Thyroid gland (tissue), 4 donors: ENCODE measurements around the gene NUDT5. TPM values are rescaled to one million over a fixed set of nuclear protein-coding genes. Genes with fewer than 3 reads are reported as not detected.

Experiments used
- DNase-seq, 2 donors: peaks; one replicate each; pipeline ENCODE4 v3.0.0-alpha.2; 2019
- H3K27ac ChIP-seq, 3 donors: fragments of 200-600 bp; sonication (generic); 1 replicate in 2 of 3; 2 replicates in 1 of 3; pipeline ENCODE4 v1.5.1; 2016 to 2019; ENCODE audit warnings: mild to moderate bottlenecking in 1 of 3, moderate library complexity in 1 of 3
- H3K27me3 ChIP-seq: fragments of 200-600 bp; sonication (generic); one replicate; pipeline ENCODE4 v1.5.1; 2019
- H3K36me3 ChIP-seq, 2 donors: fragments of 200-600 bp; sonication (generic); one replicate each; pipeline ENCODE4 v1.5.1; 2016 to 2019
- H3K4me1 ChIP-seq, 2 donors: fragments of 200-600 bp; sonication (generic); one replicate each; pipeline ENCODE4 v1.5.1; 2017 to 2019
- H3K4me3 ChIP-seq, 3 donors: fragments of 200-600 bp; sonication (generic); replicated peaks in 1 of 3; 1 replicate in 2 of 3; 2 replicates in 1 of 3; pipeline ENCODE4 v1.5.1; 2016; ENCODE audit warnings: mild to moderate bottlenecking in 1 of 3
- H3K9me3 ChIP-seq: fragments of 200-600 bp; sonication (generic); one replicate; pipeline ENCODE4 v1.5.1; 2017
- POLR2A ChIP-seq, 2 donors: fragments of 450-650 bp; IDR thresholded peaks; one replicate each; pipeline ENCODE4 v1.6.1; 2017; ENCODE audit warnings: antibody characterized with exemption in 2 of 2, mild to moderate bottlenecking in 2 of 2, moderate library complexity in 1 of 2
- WGBS, 2 donors: methylation state at CpG; one replicate each; pipeline ENCODE4 v1.1.5; 2017; 5-methylcytosine and 5-hydroxymethylcytosine counted together
- intact Hi-C: fragments of 100-400 bp; cut with DNase I; formaldehyde crosslinking; loops from one replicate; pipeline ENCODE4 v1.15.1; 2023
- total RNA-seq, 4 donors: library from RNA; depleted of rRNA; stranded (reverse); fragments of >200 nt; gene quantifications; one replicate each; pipeline ENCODE4 v1.2.3, GENCODE V29; 2016
- TF ChIP-seq, protein P1 (sequence below), 6 experiments: fragments of 200-600 bp in 3 of 6; fragments of 450-650 bp in 3 of 6; sonication (generic) in 3 of 6; IDR thresholded peaks; one replicate each; pipeline ENCODE4 v1.5.1; 2016 to 2019; ENCODE audit warnings: antibody characterized with exemption in 6 of 6, mild to moderate bottlenecking in 2 of 6, inconsistent platforms in 1 of 6, moderate library complexity in 1 of 6

The NUDT5 gene
- total RNA-seq, 4 donors from 2014 or later, result 44.9 to 57.9 (median 51.8) TPM

DNA sequence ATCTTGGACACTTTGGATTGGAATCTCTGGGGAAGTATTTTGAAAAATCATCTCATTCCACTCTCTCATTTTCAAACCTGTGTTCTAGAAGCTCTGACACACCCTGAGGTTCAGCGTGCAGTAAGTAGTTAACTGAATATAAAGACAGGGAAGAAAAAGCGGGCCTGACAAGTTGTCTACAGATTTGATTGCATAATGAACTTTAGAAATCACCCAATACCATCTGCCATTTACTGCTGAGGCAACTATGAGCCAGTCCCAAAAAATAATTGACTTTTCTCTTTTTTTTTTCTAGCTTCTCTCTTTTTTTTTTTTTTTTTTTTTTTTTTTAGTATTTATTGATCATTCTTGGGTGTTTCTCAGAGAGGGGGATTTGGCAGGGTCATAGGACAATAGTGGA is 29.8 kb upstream of the NUDT5 start:
- no peaks in the 10 kb centered on the region for H3K9me3 ChIP-seq
- intact Hi-C loops, result no loop called here
- no peak for DNase-seq
- H3K4me3 ChIP-seq, result no peak overlapping the region
- H3K4me1 ChIP-seq, result peaks cover 0 to 8% of the 10 kb centered on the region in 2 donors
- no peaks in the 10 kb centered on the region for H3K36me3 ChIP-seq
- H3K27ac ChIP-seq, result no peak overlapping the region
- no peaks in the 10 kb centered on the region for H3K27me3 ChIP-seq
- TF ChIP-seq, protein P1, sequence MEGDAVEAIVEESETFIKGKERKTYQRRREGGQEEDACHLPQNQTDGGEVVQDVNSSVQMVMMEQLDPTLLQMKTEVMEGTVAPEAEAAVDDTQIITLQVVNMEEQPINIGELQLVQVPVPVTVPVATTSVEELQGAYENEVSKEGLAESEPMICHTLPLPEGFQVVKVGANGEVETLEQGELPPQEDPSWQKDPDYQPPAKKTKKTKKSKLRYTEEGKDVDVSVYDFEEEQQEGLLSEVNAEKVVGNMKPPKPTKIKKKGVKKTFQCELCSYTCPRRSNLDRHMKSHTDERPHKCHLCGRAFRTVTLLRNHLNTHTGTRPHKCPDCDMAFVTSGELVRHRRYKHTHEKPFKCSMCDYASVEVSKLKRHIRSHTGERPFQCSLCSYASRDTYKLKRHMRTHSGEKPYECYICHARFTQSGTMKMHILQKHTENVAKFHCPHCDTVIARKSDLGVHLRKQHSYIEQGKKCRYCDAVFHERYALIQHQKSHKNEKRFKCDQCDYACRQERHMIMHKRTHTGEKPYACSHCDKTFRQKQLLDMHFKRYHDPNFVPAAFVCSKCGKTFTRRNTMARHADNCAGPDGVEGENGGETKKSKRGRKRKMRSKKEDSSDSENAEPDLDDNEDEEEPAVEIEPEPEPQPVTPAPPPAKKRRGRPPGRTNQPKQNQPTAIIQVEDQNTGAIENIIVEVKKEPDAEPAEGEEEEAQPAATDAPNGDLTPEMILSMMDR (IDR thresholded peaks at IDR 0.05), result no peak
- TF ChIP-seq POLR2A (IDR thresholded peaks at IDR 0.05), result no peak
- WGBS, 2 donors, result 88 to 90% methylated on average over 2 of the region's 2 CpGs

DNA sequence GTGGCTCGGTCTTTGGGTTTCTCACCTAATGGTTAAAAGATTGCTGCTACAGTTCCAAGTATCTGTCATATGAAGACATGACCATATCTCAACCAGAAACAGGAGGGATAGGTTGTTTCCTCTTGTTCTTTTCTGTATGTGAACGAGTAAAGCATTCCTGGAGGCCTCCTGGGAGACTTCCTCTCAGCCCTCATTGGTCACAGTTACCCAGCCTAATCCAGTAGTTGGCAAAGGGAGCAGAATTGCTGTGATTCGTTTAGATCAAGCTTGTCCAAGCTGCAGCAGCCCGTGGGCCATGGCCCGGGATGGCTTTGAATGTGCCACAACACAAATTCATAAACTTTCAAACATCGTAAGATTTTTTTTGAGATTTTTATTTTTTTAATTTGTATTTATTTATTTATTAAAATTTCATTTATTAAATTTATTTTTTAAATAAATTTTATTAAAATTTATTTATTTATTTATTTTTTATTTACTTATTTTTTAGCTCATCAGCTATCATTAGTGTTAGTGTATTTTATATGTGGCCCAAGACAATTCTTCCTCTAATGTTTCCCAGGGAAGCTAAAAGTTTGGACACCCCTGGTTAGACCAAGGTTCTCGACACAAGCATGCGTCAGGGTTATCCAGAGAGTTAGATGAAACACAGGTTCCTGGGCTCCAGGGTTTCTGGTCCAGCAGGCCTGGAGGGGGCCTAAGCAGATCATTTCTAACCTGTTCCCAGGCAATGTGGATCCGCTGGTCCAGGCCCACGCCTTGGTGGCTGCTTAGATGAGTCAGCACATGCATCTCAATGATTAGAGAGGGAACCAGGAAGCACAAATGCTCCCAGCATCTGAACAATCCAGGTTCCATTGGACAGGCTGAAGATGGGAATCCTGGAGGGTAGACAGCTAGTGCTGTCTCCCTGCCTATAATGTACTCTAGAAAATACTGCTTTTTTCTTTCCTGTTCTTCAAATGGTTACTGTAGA is 25.9 kb upstream of the NUDT5 start:
- intact Hi-C loops, result no loop called here
- TF ChIP-seq, protein P1 (IDR thresholded peaks at IDR 0.05), result no peak
- TF ChIP-seq POLR2A (IDR thresholded peaks at IDR 0.05), result no peak
- Histone ChIP-seq H3K4me1 (peaks cover 0 to 8% of the 10 kb centered on the region in 2 donors), H3K36me3 (peaks cover 0 to 9% of the 10 kb centered on the region in 2 donors), H3K27ac (no peak overlapping the region), H3K9me3 (no peaks in the 10 kb centered on the region), H3K4me3 (no peak overlapping the region), H3K27me3 (no peaks in the 10 kb centered on the region)
- no peak for DNase-seq
- WGBS, 2 donors, result 89 to 95% methylated on average over 10 of the region's 10 CpGs

DNA sequence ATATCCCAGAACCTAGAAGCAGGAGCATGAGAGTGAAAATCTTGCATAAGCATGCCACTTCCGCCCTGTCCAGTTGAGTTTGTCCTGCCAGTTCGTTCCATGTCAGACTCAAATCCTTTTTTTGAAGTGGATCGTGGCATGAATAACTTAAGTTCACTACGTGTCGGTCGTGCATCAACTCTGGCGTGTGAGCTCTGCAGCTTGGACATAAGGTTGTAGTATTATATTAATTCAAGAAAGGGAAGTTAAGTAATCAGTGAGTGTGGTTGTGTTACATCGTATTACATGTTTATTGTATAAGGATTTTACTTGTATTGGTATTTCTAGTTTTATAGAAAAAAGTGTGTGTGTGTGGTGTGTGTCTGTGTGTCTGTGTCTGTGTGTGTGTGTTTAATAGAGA is 23.3 kb upstream of the NUDT5 start:
- H3K4me3 ChIP-seq, result no peak overlapping the region
- no peak overlapping the region for H3K27ac ChIP-seq
- TF ChIP-seq POLR2A (IDR thresholded peaks at IDR 0.05), result no peak
- TF ChIP-seq, protein P1 (IDR thresholded peaks at IDR 0.05), result no peak
- no peak for DNase-seq
- 94 to 96% methylated on average over 8 of the region's 8 CpGs for WGBS, 2 donors
- peaks cover 4 to 6% of the 10 kb centered on the region in 2 donors for H3K4me1 ChIP-seq
- peaks cover 0 to 9% of the 10 kb centered on the region in 2 donors for H3K36me3 ChIP-seq
- H3K9me3 ChIP-seq, result no peaks in the 10 kb centered on the region
- H3K27me3 ChIP-seq, result no peaks in the 10 kb centered on the region
- intact Hi-C loops, result no loop called here

DNA sequence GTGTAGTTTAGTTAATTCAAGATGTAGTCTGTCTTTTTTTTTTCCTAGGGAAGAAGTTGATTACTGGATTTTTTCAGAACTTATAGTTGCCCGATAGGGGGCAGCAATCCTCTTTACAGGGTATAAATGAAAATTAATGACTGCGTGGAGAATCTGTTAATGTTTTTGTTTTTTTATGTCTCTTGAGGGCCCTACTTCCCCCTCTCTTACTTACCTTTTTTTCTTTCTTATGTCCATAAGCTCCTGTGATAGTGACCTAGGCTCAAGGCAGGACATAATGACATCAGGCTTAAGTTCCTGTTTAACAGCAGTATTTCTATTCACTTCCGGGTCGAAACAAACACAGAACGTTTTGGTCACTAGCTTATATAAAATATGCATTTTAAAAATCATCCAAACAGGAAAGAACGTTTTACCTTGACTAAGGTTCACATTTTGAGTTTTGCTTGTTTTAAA is 19.1 kb upstream of the NUDT5 start:
- intact Hi-C loops, result no loop called here
- peak; percentile 19 to 32 for DNase-seq
- Histone ChIP-seq H3K9me3 (no peaks in the 10 kb centered on the region), H3K4me3 (no peak overlapping the region), H3K4me1 (peaks cover 0 to 4% of the 10 kb centered on the region in 2 donors), H3K27me3 (no peaks in the 10 kb centered on the region), H3K27ac (no peak overlapping the region), H3K36me3 (peaks cover 6 to 21% of the 10 kb centered on the region in 2 donors)
- TF ChIP-seq, protein P1 (IDR thresholded peaks at IDR 0.05), result peak; percentile 26 to 76 (median 60)
- TF ChIP-seq POLR2A (IDR thresholded peaks at IDR 0.05), result no peak
- WGBS, 2 donors, result 34% methylated on average over 6 of the region's 6 CpGs

DNA sequence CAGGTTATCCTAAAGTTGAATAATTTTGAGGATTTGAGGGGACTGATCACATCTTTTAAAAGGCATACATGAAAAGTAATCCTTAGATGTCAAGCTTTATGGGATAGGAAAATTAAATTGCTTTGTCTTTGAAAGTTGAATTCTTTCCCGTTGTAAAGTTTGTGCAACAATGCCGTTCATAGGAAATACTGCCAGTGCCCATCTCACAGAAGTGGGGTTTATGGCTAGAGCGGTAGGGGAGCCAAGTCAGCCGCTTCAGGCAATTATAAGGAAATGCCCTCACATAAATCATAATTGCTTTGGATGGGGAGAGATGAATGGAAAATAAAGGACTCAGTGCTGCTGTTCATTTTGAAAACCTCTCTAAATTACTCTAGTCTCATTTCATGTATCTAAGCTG is 18.4 kb upstream of the NUDT5 start:
- TF ChIP-seq, protein P1 (IDR thresholded peaks at IDR 0.05), result no peak
- TF ChIP-seq POLR2A (IDR thresholded peaks at IDR 0.05), result no peak
- no peak overlapping the region for H3K4me3 ChIP-seq
- no peaks in the 10 kb centered on the region for H3K27me3 ChIP-seq
- no peak for DNase-seq
- intact Hi-C loops, result no loop called here
- peaks cover 0 to 4% of the 10 kb centered on the region in 2 donors for H3K4me1 ChIP-seq
- no peaks in the 10 kb centered on the region for H3K9me3 ChIP-seq
- no peak overlapping the region for H3K27ac ChIP-seq
- 77 to 84% methylated on average over 4 of the region's 4 CpGs for WGBS, 2 donors
- H3K36me3 ChIP-seq, result peaks cover 6 to 21% of the 10 kb centered on the region in 2 donors
